Fibroblast of pulmonary artery (primary cell): ENCODE results near the gene NR3C2.
"Not testable (repeated sequence)": the region's sequence is repeated elsewhere in the genome, so short reads cannot be mapped to it uniquely, and the experiment has no call there.

Source experiments
- DNase-seq: peaks from one replicate; pipeline ENCODE4 v3.0.0-alpha.2; 2010; ENCODE audit warnings: low read depth
- H3K4me3 ChIP-seq: replicated peaks from 2 replicates; pipeline ENCODE4 v1.5.1; 2011; ENCODE audit warnings: low read depth, mild to moderate bottlenecking, control low read depth, low read length, moderate library complexity
- CTCF ChIP-seq: IDR thresholded peaks from 2 replicates; pipeline ENCODE4 v1.5.1; 2011; ENCODE audit warnings: mild to moderate bottlenecking, control low read depth, low read length, inconsistent platforms; ENCODE audit errors: missing control alignments

NR3C2 gene

DNA sequence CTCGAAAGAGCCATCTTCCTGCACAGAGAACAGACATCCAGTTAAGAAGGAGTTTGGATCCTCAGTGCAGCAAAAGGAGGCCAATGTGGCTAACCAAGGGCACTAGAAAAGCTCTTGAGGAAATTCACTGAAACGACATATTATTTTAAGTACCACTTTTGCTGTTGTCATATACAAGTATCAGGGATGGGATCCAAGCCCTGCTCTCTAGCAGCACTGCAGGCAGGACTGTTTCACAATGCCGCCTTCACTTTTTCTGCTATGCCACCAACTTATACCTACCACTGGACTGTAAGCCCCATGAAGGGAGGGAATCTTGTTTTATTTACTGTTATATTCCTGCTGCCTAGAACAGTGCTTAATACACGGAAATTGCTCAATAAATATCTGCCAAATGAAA, 299.0 kb downstream of the NR3C2 start:
- no peak for DNase-seq
- TF ChIP-seq CTCF = no peak

GRCh38 chr4:148141501-148141900, 300.7 kb downstream of the NR3C2 start:
- DNase-seq = no peak
- no peak for TF ChIP-seq CTCF

More for the DNA sequence above, 299.0 kb downstream of the NR3C2 start:
- no peak overlapping the region for H3K4me3 ChIP-seq

GRCh38 chr4:148126825-148127224, 315.4 kb downstream of the NR3C2 start:
- no peak for DNase-seq
- TF ChIP-seq CTCF = no peak

More at GRCh38 chr4:148141501-148141900, 300.7 kb downstream of the NR3C2 start:
- H3K4me3 ChIP-seq = no peak overlapping the region

GRCh38 chr4:148124512-148124911, 317.7 kb downstream of the NR3C2 start:
- TF ChIP-seq CTCF = no peak
- no peak for DNase-seq
- H3K4me3 ChIP-seq = no peak overlapping the region

More at GRCh38 chr4:148126825-148127224, 315.4 kb downstream of the NR3C2 start:
- no peak overlapping the region for H3K4me3 ChIP-seq

GRCh38 chr4:148123161-148123560, 319.1 kb downstream of the NR3C2 start:
- DNase-seq, H3K4me3 ChIP-seq: not testable (repeated sequence)

GRCh38 chr4:148120216-148120615, 322.0 kb downstream of the NR3C2 start:
- no peak for TF ChIP-seq CTCF
- DNase-seq = no peak
- no peak overlapping the region for H3K4me3 ChIP-seq

- no peak for DNase-seq
- no peak for TF ChIP-seq CTCF
- no peak overlapping the region for H3K4me3 ChIP-seq
Observed at GRCh38 chr4:148118633-148119032, 323.6 kb downstream of the NR3C2 start.
